AG04450 (cell line): ENCODE measurements around the gene SEMA3C. TPM values are rescaled to one million over a fixed set of nuclear protein-coding genes. Genes with fewer than 3 reads are reported as not detected.

Experiments
- CTCF ChIA-PET: fragments of 300-600, 350-600 bp; formaldehyde crosslinking; extraction: SDS; loops from one replicate; lab custom pipeline; 2022; ENCODE audit warnings: antibody characterized with exemption, inconsistent platforms; lab: Charles Lee
- POLR2A ChIA-PET: fragments of 350-600 bp; formaldehyde crosslinking; extraction: SDS; loops from one replicate; lab custom pipeline; 2021; ENCODE audit warnings: antibody characterized with exemption, inconsistent platforms; lab: Yijun Ruan, JAX
- DNase-seq: peaks from one replicate; pipeline ENCODE4 v3.0.0-alpha.2; 2011; ENCODE audit warnings: low read depth, low spot score
- H3K27ac ChIP-seq: one replicate; pipeline ENCODE4 v1.5.1; 2012; ENCODE audit warnings: low read depth, low read length, control low read depth
- H3K27me3 ChIP-seq: one replicate; pipeline ENCODE4 v1.6.0; 2012; ENCODE audit warnings: low read length; ENCODE audit not compliant: control insufficient read depth, insufficient read depth
- H3K4me3 ChIP-seq: 2 replicates; pipeline ENCODE4 v1.5.1; 2011; ENCODE audit warnings: mild to moderate bottlenecking, low read depth, low read length, control low read depth
- H3K9me3 ChIP-seq: 2 replicates; pipeline ENCODE4 v1.5.1; 2012; ENCODE audit warnings: low read length; ENCODE audit not compliant: control insufficient read depth, insufficient read depth
- polyA plus RNA-seq: library from polyadenylated mRNA; depleted of rRNA; stranded (reverse); fragments of >200 nt; gene quantifications from 2 replicates; pipeline ENCODE4 v1.2.3, GENCODE V29; 2011
- TF ChIP-seq, protein P1 (sequence below): IDR thresholded peaks from 2 replicates; pipeline ENCODE4 v1.5.1; 2011; ENCODE audit warnings: low read depth, low read length, control low read depth, inconsistent platforms

Gene SEMA3C
- polyA plus RNA-seq, 1 experiment: 39.9 TPM

DNA sequence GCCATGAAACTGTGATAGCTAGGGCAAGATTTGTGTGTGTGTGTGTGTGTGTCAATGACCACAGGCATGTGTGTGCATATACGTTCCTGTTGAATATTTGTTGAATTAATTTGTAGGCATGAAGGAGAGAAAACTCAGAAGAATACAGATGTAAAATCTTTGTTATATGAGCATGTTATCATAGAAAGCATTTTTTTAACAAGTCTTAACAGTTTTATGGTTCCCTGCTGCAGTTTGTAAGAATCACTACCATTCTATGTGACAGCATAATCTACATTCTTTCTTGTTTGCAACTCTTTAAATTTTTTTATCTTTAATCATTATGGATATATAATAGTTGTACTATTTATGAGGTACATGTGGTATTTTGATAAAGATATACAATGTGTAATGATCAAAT is 150.1 kb downstream of the SEMA3C start:
- Histone ChIP-seq H3K9me3 (no peaks in the 10 kb centered on the region), H3K27me3 (no peaks in the 10 kb centered on the region), H3K4me3 (no peak overlapping the region), H3K27ac (no peak overlapping the region)
- no peak for DNase-seq
- ChIA-PET POLR2A (interaction anchor here (0.6 kb wide), 1 partner anchor 14 kb away, joined by 3 read pairs; no protein-coding TSS in a partner anchor), CTCF (no interaction called here)
- TF ChIP-seq, protein P1, sequence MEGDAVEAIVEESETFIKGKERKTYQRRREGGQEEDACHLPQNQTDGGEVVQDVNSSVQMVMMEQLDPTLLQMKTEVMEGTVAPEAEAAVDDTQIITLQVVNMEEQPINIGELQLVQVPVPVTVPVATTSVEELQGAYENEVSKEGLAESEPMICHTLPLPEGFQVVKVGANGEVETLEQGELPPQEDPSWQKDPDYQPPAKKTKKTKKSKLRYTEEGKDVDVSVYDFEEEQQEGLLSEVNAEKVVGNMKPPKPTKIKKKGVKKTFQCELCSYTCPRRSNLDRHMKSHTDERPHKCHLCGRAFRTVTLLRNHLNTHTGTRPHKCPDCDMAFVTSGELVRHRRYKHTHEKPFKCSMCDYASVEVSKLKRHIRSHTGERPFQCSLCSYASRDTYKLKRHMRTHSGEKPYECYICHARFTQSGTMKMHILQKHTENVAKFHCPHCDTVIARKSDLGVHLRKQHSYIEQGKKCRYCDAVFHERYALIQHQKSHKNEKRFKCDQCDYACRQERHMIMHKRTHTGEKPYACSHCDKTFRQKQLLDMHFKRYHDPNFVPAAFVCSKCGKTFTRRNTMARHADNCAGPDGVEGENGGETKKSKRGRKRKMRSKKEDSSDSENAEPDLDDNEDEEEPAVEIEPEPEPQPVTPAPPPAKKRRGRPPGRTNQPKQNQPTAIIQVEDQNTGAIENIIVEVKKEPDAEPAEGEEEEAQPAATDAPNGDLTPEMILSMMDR: no peak

DNA sequence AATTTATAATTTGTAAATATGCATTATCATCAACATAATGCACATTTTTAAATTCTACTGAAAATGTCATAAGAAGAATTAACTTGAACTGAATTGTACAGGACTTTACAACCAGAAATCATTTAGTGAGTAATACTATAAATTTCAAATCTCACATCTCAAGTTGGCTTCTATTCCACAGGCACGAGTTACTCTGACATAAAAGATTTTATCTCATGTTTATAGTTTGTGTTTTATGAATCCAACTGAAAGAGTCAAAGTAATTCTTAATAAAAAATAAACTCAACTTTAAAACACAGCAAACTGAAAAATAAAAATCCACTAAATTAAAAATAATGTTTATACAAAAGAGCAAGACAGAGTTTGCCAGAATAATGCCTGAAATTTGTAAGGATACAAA is 151.2 kb downstream of the SEMA3C start:
- no peak overlapping the region for H3K27ac ChIP-seq

DNA sequence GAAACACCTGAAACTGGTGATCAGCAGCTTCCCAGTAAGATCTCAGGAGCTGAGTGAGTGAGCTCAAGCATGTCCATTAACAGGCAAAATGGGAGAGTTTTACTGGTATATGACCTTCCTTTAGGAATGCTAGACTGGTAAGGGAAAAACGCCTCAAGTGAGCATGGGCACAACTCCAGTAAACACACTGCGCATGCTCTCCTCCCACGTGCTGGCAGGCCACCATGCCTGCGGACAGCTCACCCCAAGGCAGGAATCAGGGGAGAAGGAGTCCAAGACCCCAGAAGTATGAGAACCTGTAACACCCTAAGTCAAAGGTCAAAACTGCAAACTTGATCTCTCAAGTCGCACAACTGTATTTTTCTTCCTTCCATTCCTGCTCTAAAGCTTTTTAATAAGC is 152.1 kb downstream of the SEMA3C start:
- ChIA-PET POLR2A (no interaction called here), CTCF (interaction anchor here (0.6 kb wide), 1 partner anchor 86 kb away, joined by 3 read pairs; no protein-coding TSS in a partner anchor)
- no peak for DNase-seq
- no peak overlapping the region for H3K27ac ChIP-seq
- H3K27me3 ChIP-seq: no peaks in the 10 kb centered on the region
- TF ChIP-seq, protein P1: no peak
- no peaks in the 10 kb centered on the region for H3K9me3 ChIP-seq
- no peak overlapping the region for H3K4me3 ChIP-seq

More for the DNA sequence above, 151.2 kb downstream of the SEMA3C start:
- Histone ChIP-seq H3K27me3 (no peaks in the 10 kb centered on the region), H3K4me3 (no peak overlapping the region), H3K9me3 (no peaks in the 10 kb centered on the region)
- ChIA-PET POLR2A (no interaction called here), CTCF (no interaction called here)
- no peak for DNase-seq
- TF ChIP-seq, protein P1: no peak

DNA sequence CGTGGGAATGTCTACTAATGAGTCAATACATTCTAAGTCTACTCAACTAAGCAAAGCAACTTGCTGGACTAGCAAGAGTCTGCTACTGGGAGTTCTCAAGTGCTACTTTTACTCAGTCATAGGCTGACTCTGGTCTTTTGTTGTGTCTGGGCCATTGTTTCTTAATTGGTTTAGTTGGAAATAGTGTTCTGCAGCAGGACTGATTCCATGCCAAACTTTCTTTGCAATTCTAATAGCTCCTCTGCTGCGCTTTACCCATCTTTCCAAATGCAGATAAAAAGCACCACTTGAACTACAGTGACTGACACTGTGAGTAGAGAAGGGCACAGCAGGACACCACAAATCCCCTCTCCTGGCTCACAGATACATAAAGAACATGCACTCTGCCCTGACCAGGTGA is 154.7 kb downstream of the SEMA3C start:
- CTCF ChIA-PET: interaction anchor here (0.7 kb wide), 1 partner anchor 90 kb away, joined by 3 read pairs; no protein-coding TSS in a partner anchor
- Histone ChIP-seq H3K27me3 (no peaks in the 10 kb centered on the region), H3K9me3 (no peaks in the 10 kb centered on the region), H3K4me3 (no peak overlapping the region), H3K27ac (no peak overlapping the region)
- DNase-seq: no peak
- POLR2A ChIA-PET: interaction anchor here (1.3 kb wide), 1 partner anchor 61 kb away, joined by 3 read pairs; no protein-coding TSS in a partner anchor
- TF ChIP-seq, protein P1: no peak

DNA sequence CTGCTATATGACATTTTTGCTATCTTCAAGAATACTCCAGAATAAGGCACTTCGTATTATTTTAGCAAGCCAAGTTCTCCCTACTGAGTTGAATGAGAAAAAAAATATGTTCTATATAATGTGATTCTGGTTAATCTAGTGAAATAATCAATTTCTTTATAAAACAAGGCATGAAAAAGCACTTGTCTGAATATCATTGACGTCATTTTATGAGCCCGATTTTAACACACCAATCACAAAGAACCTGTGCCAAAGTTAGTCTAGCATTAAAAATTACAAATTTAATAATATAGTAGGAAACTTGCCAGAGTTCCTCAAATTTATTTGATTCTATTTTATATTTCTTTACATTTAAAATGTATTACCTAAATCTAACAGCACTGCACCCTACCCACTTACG is 155.1 kb downstream of the SEMA3C start:
- CTCF ChIA-PET: no interaction called here
- TF ChIP-seq, protein P1: no peak
- DNase-seq: no peak
- H3K27me3 ChIP-seq: no peaks in the 10 kb centered on the region
- POLR2A ChIA-PET: no interaction called here
- no peak overlapping the region for H3K27ac ChIP-seq
- H3K9me3 ChIP-seq: no peaks in the 10 kb centered on the region
- H3K4me3 ChIP-seq: no peak overlapping the region
